H9 (cell line): ENCODE measurements around the gene ADSL. TPM values are rescaled to one million over a fixed set of nuclear protein-coding genes. Genes with fewer than 3 reads are reported as not detected.

Experiments used
- DNase-seq: peaks from one replicate; pipeline ENCODE4 v3.0.0-alpha.2; 2017
- H2AFZ ChIP-seq: one replicate; pipeline ENCODE4 v1.6.1; 2013; ENCODE audit warnings: mild to moderate bottlenecking, low read length, control low read depth, moderate library complexity
- H2AK5ac ChIP-seq: 2 replicates; pipeline ENCODE4 v1.6.1; 2013; ENCODE audit warnings: low read length, control low read depth, mixed read lengths; ENCODE audit not compliant: insufficient read length
- H2BK120ac ChIP-seq: one replicate; pipeline ENCODE4 v1.6.1; 2013; ENCODE audit warnings: low read depth, mild to moderate bottlenecking, low read length, control low read depth, inconsistent platforms; ENCODE audit not compliant: poor library complexity, severe bottlenecking
- H2BK12ac ChIP-seq: 2 replicates; pipeline ENCODE4 v1.6.1; 2013; ENCODE audit warnings: low read length, control low read depth, mixed read lengths, low read depth; ENCODE audit not compliant: insufficient read length
- H2BK15ac ChIP-seq: 2 replicates; pipeline ENCODE4 v1.6.1; 2013; ENCODE audit warnings: low read depth, low read length, control low read depth
- H2BK20ac ChIP-seq: one replicate; pipeline ENCODE4 v1.6.1; 2013; ENCODE audit warnings: low read depth, mild to moderate bottlenecking, low read length, control low read depth, inconsistent platforms; ENCODE audit not compliant: poor library complexity, severe bottlenecking
- H2BK5ac ChIP-seq: 2 replicates; pipeline ENCODE4 v1.6.1; 2013; ENCODE audit warnings: low read length, control low read depth, mixed read lengths; ENCODE audit not compliant: insufficient read length
- H3K14ac ChIP-seq: 2 replicates; pipeline ENCODE4 v1.6.1; 2013; ENCODE audit warnings: low read length, control low read depth; ENCODE audit not compliant: insufficient read depth
- H3K18ac ChIP-seq: 2 replicates; pipeline ENCODE4 v1.6.1; 2013; ENCODE audit warnings: low read depth, mild to moderate bottlenecking, mixed read lengths, low read length, control low read depth; ENCODE audit not compliant: insufficient read length
- H3K23ac ChIP-seq: 2 replicates; pipeline ENCODE4 v1.6.1; 2013; ENCODE audit warnings: low read length, control low read depth, mixed read lengths, low read depth; ENCODE audit not compliant: insufficient read length
- H3K23me2 ChIP-seq: 2 replicates; pipeline ENCODE4 v1.6.1; 2013; ENCODE audit warnings: low read depth, mild to moderate bottlenecking, mixed read lengths, low read length, control low read depth; ENCODE audit not compliant: insufficient read length, poor library complexity, severe bottlenecking
- H3K27ac ChIP-seq: 2 replicates; pipeline ENCODE4 v1.5.1; 2013; ENCODE audit warnings: low read length, control low read depth, mixed read lengths, low read depth; ENCODE audit not compliant: insufficient read length
- H3K27me3 ChIP-seq: 2 replicates; pipeline ENCODE4 v1.6.1; 2013; ENCODE audit warnings: low read length, control low read depth, inconsistent platforms; ENCODE audit not compliant: insufficient read depth
- H3K4ac ChIP-seq: 2 replicates; pipeline ENCODE4 v1.6.1; 2013; ENCODE audit warnings: low read depth, mild to moderate bottlenecking, control low read depth, inconsistent platforms, low read length, moderate library complexity
- H3K4me1 ChIP-seq: 2 replicates; pipeline ENCODE4 v1.6.1; 2013; ENCODE audit warnings: low read length, control low read depth, inconsistent platforms; ENCODE audit not compliant: insufficient read depth
- H3K4me2 ChIP-seq: 2 replicates; pipeline ENCODE4 v1.6.1; 2013; ENCODE audit warnings: low read length, control low read depth, mixed read lengths; ENCODE audit not compliant: insufficient read length, insufficient read depth
- H3K56ac ChIP-seq: 2 replicates; pipeline ENCODE4 v1.6.1; 2013; ENCODE audit warnings: low read depth, mild to moderate bottlenecking, mixed read lengths, low read length, control low read depth; ENCODE audit not compliant: insufficient read length
- H3K79me1 ChIP-seq: 2 replicates; pipeline ENCODE4 v1.6.1; 2013; ENCODE audit warnings: low read depth, mild to moderate bottlenecking, moderate library complexity, low read length, control low read depth, inconsistent platforms; ENCODE audit not compliant: insufficient read depth, poor library complexity, severe bottlenecking
- H3K79me2 ChIP-seq: 2 replicates; pipeline ENCODE4 v1.6.1; 2013; ENCODE audit warnings: low read length, control low read depth, inconsistent platforms; ENCODE audit not compliant: insufficient read depth
- H3K9ac ChIP-seq: 2 replicates; pipeline ENCODE4 v1.6.1; 2013; ENCODE audit warnings: low read length, control low read depth, mixed read lengths; ENCODE audit not compliant: insufficient read length; ENCODE audit errors: extremely low read depth
- H3K9me3 ChIP-seq: one replicate; pipeline ENCODE4 v1.6.1; 2013; ENCODE audit warnings: low read depth, low read length, inconsistent platforms; ENCODE audit not compliant: control insufficient read depth
- H3T11ph ChIP-seq: one replicate; pipeline ENCODE4 v1.6.1; 2013; ENCODE audit warnings: mild to moderate bottlenecking, low read length, control low read depth, inconsistent platforms
- H4K20me1 ChIP-seq: one replicate; pipeline ENCODE4 v1.6.1; 2013; ENCODE audit not compliant: control insufficient read depth, insufficient read length, insufficient read depth
- H4K5ac ChIP-seq: 2 replicates; pipeline ENCODE4 v1.6.1; 2013; ENCODE audit warnings: low read depth, mild to moderate bottlenecking, mixed read lengths, low read length, control low read depth; ENCODE audit not compliant: insufficient read length
- H4K8ac ChIP-seq: replicated peaks from 2 replicates; pipeline ENCODE4 v1.6.1; 2013; ENCODE audit warnings: low read length, control low read depth, mixed read lengths, low read depth; ENCODE audit not compliant: insufficient read length
- H4K91ac ChIP-seq: 2 replicates; pipeline ENCODE4 v1.6.1; 2013; ENCODE audit warnings: low read depth, mild to moderate bottlenecking, moderate library complexity, mixed read lengths, low read length, control low read depth; ENCODE audit not compliant: insufficient read length
- H3K27ac Mint-ChIP-seq, 3 experiments: 2 replicates in 2 of 3; 3 replicates in 1 of 3; pipeline ENCODE4 v1.8.0; 2020 to 2021; ENCODE audit warnings: mixed read lengths in 3 of 3, mild to moderate bottlenecking in 1 of 3, moderate library complexity in 1 of 3
- H3K27me3 Mint-ChIP-seq: 2 replicates; pipeline ENCODE4 v1.8.0; 2021; ENCODE audit warnings: low read depth, mild to moderate bottlenecking, moderate library complexity, mixed read lengths
- H3K36me3 Mint-ChIP-seq, 3 experiments: 2 replicates in 2 of 3; 3 replicates in 1 of 3; pipeline ENCODE4 v1.8.0; 2020 to 2021; ENCODE audit warnings: low read depth in 3 of 3, mixed read lengths in 3 of 3; ENCODE audit not compliant: insufficient read depth in 1 of 3
- H3K4me1 Mint-ChIP-seq, 2 experiments: 2 replicates each; pipeline ENCODE4 v1.8.0; 2020; ENCODE audit warnings: mixed read lengths in 2 of 2
- H3K4me3 Mint-ChIP-seq, 2 experiments: 2 replicates in 1 of 2; 3 replicates in 1 of 2; pipeline ENCODE4 v1.8.0; 2020 to 2021; ENCODE audit warnings: mild to moderate bottlenecking in 2 of 2, mixed read lengths in 2 of 2, moderate library complexity in 1 of 2
- H3K9me3 Mint-ChIP-seq, 2 experiments: 2 replicates in 1 of 2; 3 replicates in 1 of 2; pipeline ENCODE4 v1.8.0; 2020; ENCODE audit warnings: mild to moderate bottlenecking in 2 of 2, mixed read lengths in 2 of 2, moderate library complexity in 1 of 2
- CTCF ChIP-seq: fragments of 200-600 bp; sonication (generic); conservative IDR thresholded peaks from 3 replicates; pipeline ENCODE4 v1.8.0; 2021; ENCODE audit warnings: antibody characterized with exemption, mild to moderate bottlenecking
- WGBS: extraction: QIAGEN DNeasy Blood & Tissue Kit; methylation state at CpG from one replicate; pipeline ENCODE4 v1.1.7; 2013; ENCODE audit warnings: missing lambda C conversion rate, low lambda C conversion rate, mixed read lengths; ENCODE audit not compliant: insufficient read length; ENCODE audit errors: extremely low coverage; 5-methylcytosine and 5-hydroxymethylcytosine counted together
- total RNA-seq: library from RNA; stranded (reverse); gene quantifications from 2 replicates; pipeline ENCODE4 v1.2.1, GENCODE V29; 2021

Gene ADSL
- total RNA-seq, 1 experiment from 2014 or later: 175 TPM

DNA sequence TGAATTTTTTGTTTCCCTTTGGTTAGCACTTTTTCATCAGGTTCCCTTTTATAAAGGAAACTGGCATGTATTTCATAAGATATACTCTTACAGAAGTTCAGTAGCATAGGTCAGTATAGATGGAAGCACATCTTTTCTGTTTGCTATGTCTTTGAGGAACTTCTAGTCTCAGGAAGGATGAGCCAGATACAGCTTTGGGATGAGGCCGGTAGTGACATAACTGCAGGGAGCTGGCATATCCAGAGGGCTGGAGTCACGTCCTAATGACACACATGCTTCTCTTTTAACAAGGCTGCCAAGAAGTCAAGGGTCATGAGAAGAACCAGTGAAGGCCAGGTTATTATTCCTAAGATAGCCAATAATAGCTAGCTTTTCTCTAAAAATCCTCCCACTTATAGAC, 33.3 kb upstream of the ADSL start:
- no peak overlapping the region for H2AK5ac ChIP-seq
- H3K23me2 ChIP-seq: no peaks in the 10 kb centered on the region
- Mint-ChIP-seq H3K9me3 (no peaks in the 10 kb centered on the region), H3K36me3 (peaks cover 55 to 94% (median 80%) of the 10 kb centered on the region in 3 experiments), H3K27me3 (no peaks in the 10 kb centered on the region), H3K4me1 (no peaks in the 10 kb centered on the region), H3K4me3 (no peak overlapping the region), H3K27ac (0 out of 7 replicates have a peak overlapping the region, but pooled peaks of 1 of the 3 experiments have one; percentile 37)
- H3K27ac ChIP-seq: no peak overlapping the region
- H4K91ac ChIP-seq: no peak overlapping the region
- H3K14ac ChIP-seq: no peak overlapping the region
- H3K79me2 ChIP-seq: no peaks in the 10 kb centered on the region
- H2BK20ac ChIP-seq: no peak overlapping the region
- H3T11ph ChIP-seq: no peak overlapping the region
- no peak for TF ChIP-seq CTCF
- H2AFZ ChIP-seq: no peak overlapping the region
- no peak overlapping the region for H2BK120ac ChIP-seq
- no peak overlapping the region for H2BK5ac ChIP-seq
- H3K23ac ChIP-seq: no peak overlapping the region
- H3K79me1 ChIP-seq: no peaks in the 10 kb centered on the region
- H4K20me1 ChIP-seq: no peaks in the 10 kb centered on the region
- no peak overlapping the region for H3K9ac ChIP-seq
- H4K8ac ChIP-seq: no peak overlapping the region
- H3K4ac ChIP-seq: no peak overlapping the region
- no peak overlapping the region for H3K56ac ChIP-seq
- no peak overlapping the region for H2BK12ac ChIP-seq
- no peak for DNase-seq
- no peak overlapping the region for H3K18ac ChIP-seq
- no CpG with 5 or more reads among the region's 2 CpGs for WGBS
- H3K4me1 ChIP-seq: no peaks in the 10 kb centered on the region
- H3K4me2 ChIP-seq: no peak overlapping the region
- H2BK15ac ChIP-seq: no peak overlapping the region
- H3K27me3 ChIP-seq: no peaks in the 10 kb centered on the region
- no peaks in the 10 kb centered on the region for H3K9me3 ChIP-seq
- no peak overlapping the region for H4K5ac ChIP-seq
